HK-2 (cell line): ENCODE results near the gene CSNK1E.

Experiments used
- DNase-seq: peaks from one replicate; pipeline ENCODE4 v3.0.0-alpha.2; 2018; ENCODE audit not compliant: unreplicated experiment

The CSNK1E gene

DNA sequence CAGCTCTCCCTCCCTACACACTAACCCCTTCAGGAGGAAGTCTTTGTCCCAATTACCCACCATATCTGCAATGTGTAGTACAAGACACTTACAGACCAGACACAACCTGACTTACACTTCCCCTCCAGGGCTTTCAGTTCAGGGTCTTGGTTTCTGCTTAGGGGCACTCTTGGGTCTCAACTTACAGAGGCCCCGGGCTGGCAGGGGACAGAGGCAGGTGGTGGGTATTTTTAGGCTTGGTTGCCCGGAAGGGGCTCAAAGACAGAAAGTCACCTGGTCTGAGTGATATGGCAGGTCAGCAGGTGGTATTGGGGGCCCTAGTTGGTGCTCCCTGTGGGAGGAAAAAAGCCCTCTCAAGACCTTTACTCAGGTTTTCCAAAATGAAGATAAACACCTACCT is 41.1 kb downstream of the CSNK1E start:
- DNase-seq = no peak

DNA sequence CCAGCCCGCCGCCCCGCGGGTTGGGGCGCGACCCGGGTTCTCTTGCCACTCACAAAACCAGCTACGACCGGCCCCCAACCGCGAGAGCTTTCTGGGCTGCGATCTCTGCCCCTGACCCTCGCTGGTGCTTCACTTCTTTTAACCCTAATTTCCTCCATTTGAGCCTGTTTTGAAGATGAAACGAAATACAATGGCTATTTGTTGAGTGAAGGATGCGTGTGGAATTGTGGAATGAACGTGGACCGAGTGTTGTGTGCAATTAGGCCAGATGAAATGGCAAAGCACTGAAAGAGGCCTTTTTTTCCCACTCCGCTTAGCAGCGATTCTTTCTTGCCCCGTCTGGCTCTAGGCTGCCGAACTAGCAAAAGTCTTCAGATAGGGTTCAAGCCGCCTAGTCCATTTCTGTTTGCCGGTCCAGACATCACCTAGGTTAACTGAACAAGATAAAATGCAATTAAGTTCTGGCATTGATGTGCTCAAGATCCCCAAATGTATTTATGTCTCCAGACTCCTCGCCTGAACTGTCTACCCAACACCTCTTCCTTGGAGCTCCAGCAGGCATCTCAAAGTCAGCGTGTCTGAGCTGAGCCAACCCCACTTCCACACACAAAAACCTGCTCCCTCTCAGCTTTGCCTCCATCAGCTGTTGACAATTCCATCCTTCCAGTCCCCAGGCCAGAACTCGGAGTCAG is 44.0 kb downstream of the CSNK1E start:
- DNase-seq = no peak

DNA sequence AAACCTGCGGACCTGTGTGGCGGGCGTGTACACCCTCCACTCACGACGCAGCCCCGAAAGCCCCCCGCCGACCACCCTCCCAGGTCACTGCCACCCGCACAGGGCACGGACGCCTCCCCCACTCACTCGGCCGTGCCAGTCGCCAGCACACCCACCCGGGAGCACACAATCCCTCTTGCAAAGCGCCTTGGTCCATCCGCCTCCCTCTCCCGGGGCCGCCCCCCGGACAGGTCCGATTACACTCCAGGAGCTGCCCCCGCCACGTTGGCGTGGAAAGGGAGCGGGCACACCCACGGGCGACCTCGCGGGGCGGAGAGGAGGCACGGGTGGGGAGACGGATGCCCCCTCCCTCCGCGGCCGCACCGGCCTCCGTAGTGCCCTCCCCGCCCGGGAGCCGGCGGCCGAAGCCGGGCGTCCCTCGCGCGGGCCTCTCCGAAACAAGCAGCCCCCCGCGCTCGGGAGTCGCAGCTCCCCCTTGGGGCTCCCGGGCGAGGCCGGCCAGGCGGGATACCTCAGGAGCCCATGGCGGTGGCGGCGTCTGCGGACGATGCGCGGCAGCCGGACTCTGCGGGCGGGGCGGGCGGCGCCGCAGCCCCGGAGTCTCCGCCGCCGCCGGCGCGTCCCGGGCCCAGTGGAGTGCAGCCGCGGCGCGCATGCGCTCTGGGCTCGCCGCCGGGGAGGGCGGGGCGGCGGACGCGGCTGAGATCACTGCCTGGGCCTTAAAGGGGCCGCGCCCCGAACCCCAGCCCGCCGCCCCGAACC is 44.7 kb downstream of the CSNK1E start, which contains the start of gene TMEM184B:
Gene TMEM184B, minus strand, starts transcription at position 638 of the 762 bp plus-strand sequence. CDS start 25,049 bp downstream, outside the sequence.
- DNase-seq = peak; percentile 66

DNA sequence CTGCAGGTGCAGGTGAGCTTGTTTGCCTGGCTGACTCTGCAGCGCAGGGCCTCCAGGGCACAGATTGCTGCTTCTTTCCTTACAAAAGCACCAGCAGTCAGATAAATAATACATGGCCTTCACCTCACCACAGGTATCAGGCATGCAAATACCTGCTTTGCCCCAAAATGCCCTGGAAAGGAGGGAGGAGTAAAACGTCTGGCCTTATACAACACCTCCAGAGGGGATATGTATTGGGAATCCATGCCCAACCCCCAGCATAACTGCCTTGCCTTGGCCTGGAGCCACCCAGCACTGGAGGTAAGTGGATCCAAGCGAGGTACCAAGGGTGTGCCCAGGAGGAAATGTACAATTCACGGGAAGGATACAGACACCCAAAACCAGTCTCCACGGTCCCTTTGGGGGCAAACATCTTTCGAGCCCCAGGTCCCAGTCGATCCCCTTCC is 45.3 kb downstream of the CSNK1E start:
- no peak for DNase-seq

DNA sequence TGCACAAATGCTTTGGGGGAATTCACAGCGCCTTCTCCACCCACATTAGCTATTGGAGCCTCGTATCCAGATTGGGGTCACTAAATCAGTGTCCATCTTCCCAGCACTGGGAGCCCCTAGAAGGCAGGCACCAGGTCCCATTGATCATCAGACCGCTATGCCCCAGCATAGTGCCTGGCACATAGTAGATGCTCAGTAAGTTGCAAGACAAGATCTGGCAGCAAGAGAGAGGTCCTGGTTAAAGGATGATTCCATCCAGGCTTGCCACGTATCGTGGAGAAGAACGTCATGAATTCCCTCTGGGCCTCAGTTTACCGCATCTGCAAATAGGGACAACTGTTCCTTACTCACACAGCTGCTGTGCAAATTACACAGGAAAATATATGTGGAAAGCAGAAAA is 46.1 kb downstream of the CSNK1E start:
- no peak for DNase-seq

DNA sequence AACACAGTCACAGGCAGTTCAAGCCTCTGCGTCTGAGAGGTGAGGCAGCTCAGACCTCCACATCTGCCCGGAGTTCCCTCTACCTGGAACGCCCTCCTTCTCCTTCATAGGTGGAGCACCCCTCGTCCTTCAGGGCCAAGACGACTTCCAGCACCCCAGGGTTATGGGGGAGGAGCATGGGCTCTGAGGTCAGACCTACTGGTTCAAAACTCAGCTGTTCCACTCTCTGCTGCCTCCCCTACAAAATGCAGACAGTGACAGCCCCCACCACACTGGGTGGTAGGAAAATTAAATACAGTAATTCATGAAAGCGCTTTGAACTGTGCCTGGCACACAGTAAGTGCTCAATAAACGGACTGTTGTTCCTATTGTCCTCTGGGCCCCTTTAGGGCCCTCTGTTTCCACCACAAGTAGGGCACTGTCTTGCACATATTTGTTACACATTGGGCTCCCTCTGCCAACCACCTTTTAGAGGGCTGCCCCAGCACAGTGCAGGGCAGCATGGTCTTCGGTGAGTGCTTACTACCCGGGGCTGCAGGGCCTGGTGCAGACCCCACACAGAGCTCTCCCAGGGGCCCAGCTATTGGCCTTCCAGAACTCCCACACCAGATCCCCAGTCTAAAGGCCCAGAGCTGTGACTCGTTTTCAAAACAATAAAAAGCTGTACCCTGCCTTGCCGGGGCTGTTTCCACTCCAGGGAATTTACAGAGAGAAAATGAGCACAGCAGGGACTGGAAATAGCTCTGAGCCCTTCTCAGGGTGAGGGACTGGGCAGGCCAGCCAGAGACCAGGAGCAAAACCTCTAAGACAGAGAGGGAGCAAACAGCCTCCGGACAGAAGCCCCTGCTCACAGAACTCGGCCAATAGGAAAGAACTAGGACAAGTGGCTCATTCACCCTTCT is 46.9 kb downstream of the CSNK1E start:
- no peak for DNase-seq

DNA sequence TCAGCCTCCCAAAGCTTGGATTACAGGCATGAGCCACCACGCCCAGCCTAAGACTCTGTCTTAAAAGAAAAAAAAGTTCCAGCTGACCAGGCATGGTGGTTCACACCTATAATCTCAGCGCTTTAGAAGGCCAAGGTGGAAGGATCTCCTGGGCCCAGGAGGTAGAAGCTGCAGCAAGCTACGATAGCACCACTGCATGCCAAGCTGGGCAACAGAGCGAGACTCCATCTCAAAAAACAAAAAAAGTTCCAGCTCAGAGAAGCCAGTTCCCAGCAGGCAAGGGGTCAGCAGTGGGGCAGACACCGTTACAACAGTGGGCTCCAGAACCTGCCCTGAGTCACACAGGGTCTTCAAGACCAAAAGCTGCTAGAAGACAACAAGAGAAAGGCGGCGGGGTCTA is 47.8 kb downstream of the CSNK1E start:
- DNase-seq = no peak

DNA sequence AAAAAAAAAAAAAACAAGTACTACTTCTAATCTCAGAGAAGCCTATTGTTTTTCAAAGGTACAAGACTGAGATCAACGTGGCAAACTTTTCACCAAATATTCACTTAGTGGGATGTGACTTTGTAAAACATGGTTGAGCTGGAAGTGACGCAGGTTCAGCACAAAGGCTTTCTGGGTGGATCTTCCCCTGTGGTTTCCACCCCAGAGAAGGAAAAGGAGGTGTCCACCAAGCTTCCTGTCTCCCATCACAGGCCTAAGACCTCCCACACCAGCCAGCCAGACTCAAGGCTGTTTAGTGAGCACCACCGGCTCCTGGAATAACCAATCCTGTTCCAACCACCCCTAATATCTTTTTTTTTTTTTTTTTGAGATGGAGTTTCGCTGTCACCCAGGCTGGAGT is 50.1 kb downstream of the CSNK1E start:
- DNase-seq = no peak

DNA sequence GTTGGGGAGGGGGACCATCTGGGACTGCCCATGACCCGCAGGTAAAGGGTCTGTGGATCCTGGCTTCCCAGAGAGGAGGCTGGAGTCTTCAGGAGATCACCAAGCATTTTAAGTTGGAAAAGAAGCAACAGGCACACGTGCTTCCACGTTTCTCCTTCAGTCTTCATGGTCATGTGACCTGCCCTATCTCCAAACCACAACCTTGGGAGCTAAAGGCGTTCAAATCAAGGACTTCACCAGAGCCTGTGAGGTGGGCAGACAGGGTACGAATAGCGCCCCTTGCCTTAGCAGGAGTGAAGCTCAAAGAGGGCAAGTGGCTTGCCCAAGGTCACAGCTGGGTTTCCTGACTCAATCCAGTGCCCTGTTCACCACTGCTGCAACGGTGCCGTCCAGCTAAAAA is 51.1 kb downstream of the CSNK1E start:
- no peak for DNase-seq

DNA sequence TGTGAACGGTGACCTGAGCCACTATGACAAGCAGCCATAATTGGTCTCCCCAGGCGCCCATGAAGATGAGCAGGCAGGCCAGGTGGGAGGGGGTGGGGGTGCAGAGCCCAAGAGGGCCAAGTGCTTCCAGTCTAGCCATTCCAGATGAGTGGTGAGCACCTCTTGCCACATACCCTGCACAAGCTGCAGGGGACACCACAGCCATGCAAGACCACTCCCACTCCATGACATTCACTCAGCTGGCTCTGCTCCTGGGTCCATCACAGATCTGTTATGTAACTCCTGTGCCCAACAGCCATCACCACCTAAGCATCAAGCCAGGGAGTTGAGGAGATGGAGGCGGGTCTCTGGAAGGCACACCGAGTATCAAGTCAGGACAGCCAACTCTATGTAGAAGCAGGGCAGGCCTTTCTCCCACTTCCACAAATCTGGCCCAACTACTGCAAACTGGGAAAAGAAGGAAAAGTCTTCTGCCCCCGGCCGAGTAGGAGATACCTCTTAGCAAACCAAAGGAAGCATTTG is 52.9 kb downstream of the CSNK1E start:
- DNase-seq = no peak

DNA sequence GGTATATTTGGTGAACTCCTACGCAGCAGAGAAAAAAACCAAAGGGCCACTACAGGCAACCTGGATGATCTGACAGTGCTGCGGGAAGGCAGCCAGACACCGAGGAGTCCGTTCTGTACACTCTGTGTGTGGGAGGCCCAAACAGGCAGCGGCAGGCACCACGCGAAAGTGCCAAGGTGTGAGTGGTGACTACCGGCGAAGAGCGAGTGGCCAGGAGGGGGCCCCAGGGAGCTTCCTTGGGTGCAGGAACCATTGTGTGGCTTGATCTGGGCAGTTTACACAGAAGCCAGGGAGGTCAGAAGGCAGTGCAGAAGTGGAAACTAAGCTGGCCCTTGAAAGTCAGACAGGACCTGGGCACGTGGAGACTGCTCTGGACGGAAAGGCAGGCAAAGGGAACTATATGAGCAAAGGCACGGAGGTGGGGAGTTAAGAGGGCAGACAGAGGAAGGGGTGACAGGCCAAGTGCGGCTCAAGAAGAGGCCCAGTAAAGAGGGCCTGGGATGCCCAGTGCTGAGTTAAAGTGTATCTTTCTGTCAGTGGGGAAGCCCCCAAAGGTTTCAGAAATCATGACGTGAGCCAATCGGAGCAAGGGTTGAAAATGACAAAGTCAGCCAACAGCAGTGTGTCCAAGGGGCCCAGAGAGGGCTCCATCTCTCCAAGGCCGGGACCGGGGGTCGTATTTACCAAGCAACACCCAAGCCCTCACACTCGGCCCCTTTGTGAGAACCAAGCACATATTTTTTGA is 55.0 kb downstream of the CSNK1E start:
- no peak for DNase-seq

DNA sequence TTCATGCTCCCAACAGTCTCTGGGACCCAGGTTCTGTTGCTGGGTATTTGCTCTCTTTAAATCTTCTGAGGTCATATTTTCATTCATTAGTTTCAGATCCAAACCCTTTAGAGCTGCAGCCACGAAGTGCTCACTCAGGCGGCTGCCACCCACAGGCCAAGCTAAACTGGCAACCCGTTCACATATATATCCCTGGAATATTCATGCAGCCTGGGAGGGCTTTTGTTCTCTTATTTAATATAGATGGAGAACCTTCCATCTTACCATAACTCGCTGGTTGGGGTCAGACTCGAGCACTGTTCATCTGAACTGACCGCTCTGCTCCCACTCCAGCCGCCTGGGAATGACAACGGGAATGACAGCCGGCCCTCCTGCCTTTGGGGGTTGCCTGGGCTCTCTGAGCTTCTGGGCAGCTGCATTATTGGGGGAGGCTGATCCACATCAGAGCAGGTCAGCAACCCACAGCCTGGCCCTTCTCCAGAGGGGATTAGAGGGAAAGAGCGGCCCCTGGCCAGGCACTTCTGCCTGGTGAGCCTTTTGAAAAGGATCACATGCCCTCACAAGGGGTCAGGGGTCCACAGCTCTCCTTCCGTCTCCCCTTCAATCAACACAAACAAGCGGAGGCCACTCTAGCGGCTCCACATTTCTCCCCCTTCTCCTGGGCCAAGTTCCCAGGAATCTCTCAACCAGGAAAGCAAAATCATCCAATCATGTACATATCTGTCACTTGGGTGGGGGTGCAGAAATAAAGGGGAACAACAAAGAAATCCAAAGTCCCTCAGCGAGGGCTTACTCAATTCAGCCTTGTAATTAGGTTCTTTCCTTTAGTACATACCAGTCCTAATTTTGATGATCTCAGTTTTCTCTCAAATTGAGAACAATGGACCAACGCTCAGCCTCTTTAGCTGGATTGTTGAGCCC is 56.2 kb downstream of the CSNK1E start:
- no peak for DNase-seq

DNA sequence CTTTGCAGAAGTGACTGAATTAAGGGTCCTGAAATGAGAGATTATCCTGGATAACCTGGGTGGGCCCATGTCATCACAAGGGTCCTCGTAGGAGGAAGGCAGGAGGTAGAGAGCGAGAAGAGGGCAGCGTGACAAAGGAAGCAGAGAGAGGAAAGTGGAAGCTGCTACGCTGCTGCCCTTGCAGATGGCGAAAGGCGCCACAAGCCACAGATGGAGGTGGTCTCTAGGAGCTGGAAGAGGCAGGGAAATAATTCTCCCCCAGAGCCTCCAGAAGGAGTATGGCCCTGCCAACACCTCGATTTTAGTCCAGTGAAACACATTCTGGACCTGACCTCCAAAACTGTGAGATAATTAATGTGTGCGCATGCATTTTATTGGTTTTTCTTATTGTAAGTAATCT is 57.9 kb downstream of the CSNK1E start:
- DNase-seq = no peak

DNA sequence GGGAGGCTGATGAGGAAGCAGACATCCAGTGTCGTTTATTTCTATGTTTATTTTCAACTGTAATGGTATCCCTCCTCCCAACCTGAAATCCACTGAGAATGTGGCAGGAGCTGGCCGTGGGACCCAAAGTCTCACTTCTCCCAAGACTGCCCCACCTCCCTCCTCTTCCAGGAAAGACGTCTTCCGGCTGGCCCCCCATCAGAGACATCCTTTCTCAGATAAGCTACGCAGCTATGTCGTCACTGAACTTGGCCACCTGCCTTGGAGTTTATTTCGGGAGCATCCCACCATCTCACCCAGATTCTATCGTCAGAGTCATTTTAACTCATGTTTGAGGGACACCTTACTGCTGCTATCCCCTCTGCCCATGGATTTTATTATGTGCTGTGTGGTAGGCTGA is 58.3 kb downstream of the CSNK1E start:
- no peak for DNase-seq

DNA sequence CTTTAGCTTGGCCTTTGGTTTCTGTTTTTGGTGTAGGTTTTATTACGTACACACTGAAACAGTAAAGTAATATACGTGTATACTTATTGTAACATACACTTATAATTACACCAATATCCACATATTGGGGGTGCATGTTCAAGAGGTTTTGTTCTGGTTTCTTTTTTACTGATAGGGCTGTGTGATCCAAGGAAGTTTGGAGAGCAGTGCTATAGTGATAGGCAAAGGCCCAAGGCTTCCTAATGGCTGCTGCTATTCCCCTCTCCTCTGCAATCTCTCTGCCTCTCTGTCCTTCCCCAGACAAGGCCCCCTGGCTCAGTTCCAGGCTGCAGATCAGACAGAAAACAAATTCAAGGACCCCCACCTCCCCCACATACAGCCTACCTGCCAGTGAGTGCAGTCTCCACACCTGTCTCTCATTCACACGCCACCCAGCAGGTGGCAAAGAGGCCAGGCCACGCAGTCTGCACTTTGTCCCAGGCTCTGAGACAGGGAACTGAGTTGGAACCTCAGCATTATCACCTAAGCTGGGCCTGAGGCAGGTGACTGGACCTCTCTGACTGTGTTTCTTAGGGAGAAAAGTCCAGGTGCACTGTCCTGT is 59.5 kb downstream of the CSNK1E start:
- no peak for DNase-seq

DNA sequence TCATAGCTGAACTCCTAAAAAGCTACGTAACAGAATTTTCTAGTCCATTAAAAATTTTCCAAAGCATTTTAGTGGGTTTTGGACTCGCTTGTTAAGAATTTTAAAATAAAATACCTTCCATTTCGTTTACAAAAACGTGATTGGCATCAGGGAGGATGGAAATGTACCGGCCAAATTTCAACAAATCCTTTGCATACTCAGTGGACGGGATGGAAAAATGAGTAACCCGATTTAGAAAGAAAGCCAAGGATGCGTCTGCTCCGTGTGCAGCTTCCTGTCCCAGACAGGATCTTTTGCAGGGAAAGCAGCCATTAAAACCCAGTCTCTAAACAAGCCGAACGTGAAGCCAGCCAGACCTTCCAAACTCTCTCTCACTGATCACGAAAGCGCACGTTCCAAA is 60.1 kb downstream of the CSNK1E start:
- DNase-seq = no peak

DNA sequence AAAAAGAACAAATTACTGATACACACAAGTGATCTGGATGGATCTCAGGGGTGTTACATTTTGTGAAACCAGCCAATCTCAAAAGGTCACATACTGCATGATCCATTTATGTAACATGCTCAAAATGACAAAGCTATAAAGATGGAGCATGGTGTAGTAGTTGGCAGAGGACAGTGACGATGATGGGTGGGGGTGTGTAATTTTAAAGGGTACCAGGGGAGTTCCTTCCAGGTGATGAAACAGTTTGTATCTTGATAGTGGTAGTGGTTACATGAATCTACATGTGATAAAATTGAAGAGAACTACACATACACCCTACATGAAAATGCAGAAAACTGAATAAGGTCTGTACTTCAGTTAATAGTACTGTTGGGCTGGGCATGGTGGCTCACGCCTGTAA is 61.5 kb downstream of the CSNK1E start:
- no peak for DNase-seq

DNA sequence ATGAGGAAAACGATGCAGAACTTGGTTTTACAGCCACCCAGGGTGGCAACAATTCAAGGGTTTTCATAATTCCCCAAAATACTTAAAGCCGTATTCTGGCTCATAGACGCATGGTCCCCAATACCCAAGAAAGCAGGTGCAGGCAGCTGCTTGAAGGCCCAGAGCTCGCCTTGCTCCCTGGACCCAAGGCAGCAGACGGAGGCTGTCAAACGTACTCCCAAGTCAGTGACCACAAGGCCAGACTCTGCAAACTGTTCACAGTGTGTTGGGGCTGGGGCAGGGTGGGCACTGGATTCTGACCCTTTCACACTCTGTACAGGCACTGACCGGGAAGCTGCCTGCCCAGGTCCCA is 65.9 kb downstream of the CSNK1E start:
- DNase-seq = no peak

DNA sequence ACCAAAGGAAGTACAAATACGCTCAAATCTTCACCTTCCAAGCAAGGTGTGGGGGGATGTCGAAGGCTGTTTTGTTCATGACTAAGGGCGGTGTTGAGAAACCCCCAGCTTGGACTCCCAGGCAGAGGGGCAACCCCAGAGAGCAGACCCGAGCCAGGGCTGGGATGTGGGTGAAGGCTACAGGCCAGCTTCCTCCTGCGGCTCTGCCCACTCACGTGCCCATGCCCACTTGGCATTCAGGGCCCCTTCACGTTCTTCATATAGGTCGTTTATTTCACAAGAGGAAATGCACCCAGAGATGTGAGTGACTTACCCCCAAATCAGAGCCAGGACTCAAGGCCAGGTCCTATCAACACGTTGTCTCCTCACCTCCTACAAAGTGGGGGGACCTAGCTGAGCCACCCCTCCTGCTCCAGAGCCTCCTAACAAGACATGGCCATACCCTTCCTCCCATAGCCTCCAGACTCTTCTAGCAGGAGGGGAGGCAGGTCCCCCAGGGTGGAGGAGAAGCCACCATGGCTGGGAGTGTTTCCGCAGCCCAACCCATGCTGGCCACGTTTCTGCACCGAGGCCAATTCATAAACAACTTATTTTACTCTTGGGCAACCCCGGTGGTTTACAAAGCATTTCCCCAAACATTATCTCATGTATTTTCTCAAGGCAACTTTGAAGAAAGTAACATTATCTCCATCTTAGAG is 66.4 kb downstream of the CSNK1E start:
- DNase-seq = no peak
